HG03066 (cell line): ENCODE data around the gene TGFB2.

Source experiments
- ATAC-seq: cut with Tn5 transposase; IDR thresholded peaks from one replicate; pipeline ENCODE4 v1.9.1; 2021; ENCODE audit warnings: low read depth; ENCODE audit not compliant: unreplicated experiment

The TGFB2 gene

GRCh38 chr1:218454700-218455282 lies 109.7 kb downstream of the TGFB2 start:
- ATAC-seq, result no peak

- ATAC-seq, result no peak
These were observed 111.3 kb downstream of the TGFB2 start for GRCh38 chr1:218456444-218456843.

- ATAC-seq, result no peak
These were observed 114.3 kb downstream of the TGFB2 start for GRCh38 chr1:218459450-218459849.

- ATAC-seq, result peak; percentile 59
These were observed 115.0 kb downstream of the TGFB2 start for GRCh38 chr1:218459878-218460711.

- no peak for ATAC-seq
These were observed 116.2 kb downstream of the TGFB2 start for GRCh38 chr1:218461351-218461750.

GRCh38 chr1:218462116-218462515 lies 117.0 kb downstream of the TGFB2 start:
- ATAC-seq, result no peak

GRCh38 chr1:218462587-218462986 lies 117.5 kb downstream of the TGFB2 start:
- no peak for ATAC-seq

- ATAC-seq, result no peak
These were observed 118.3 kb downstream of the TGFB2 start for GRCh38 chr1:218463194-218464156.

GRCh38 chr1:218464871-218465270 lies 119.7 kb downstream of the TGFB2 start:
- ATAC-seq, result no peak

GRCh38 chr1:218466341-218467010 lies 121.3 kb downstream of the TGFB2 start:
- no peak for ATAC-seq

- ATAC-seq, result no peak
These were observed 122.3 kb downstream of the TGFB2 start for GRCh38 chr1:218467101-218468072.

GRCh38 chr1:218468711-218469110 lies 123.6 kb downstream of the TGFB2 start:
- ATAC-seq, result no peak

GRCh38 chr1:218472885-218473284 lies 127.7 kb downstream of the TGFB2 start:
- ATAC-seq, result no peak

- ATAC-seq, result peak; percentile 73
These were observed 128.4 kb downstream of the TGFB2 start for GRCh38 chr1:218473522-218473921.

GRCh38 chr1:218474128-218474527 lies 129.0 kb downstream of the TGFB2 start:
- no peak for ATAC-seq

- no peak for ATAC-seq
These were observed 130.1 kb downstream of the TGFB2 start for GRCh38 chr1:218475275-218475674.

- no peak for ATAC-seq
These were observed 130.6 kb downstream of the TGFB2 start for GRCh38 chr1:218475699-218476098.

GRCh38 chr1:218476385-218476784 lies 131.2 kb downstream of the TGFB2 start:
- no peak for ATAC-seq

GRCh38 chr1:218478336-218478735 lies 133.2 kb downstream of the TGFB2 start:
- no peak for ATAC-seq
